ENCODE data around the gene PABPN1L. TPM values are rescaled to one million over a fixed set of nuclear protein-coding genes. Genes with fewer than 3 reads are reported as not detected.
A peak's percentile ranks its signal among the peaks of the same experiment; 100 is the strongest.

The PABPN1L gene
- total and polyA plus RNA-seq, 2 of the 8 experiments (the other 6 are each of a cell fraction or from before 2014, with no cell fraction given), result not detected

DNA sequence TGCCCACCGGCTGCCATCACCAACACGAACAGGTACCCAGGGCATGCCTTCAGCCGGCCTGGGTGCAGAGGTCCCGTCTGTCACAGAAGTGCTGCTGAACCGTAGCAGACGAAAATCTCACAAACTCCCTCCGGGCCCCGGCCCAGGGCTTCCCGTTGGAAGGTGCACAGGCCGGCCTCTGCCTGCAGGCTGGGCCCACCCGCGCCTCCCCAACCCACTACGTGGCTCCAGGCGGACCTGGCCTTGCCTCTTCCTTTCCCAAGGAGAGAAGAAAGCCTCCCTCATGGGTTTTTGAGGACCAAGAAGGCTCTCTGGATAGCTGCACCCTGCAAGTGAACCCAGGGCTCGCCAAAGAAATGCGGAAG is 45.5 kb upstream of the PABPN1L start:
- Histone ChIP-seq H2BK12ac (ENCODE audit: low read depth, low read length) (peak overlapping the region; percentile 75; the same call in 1 of the 2 replicates), H2BK120ac (replicated peaks; ENCODE audit: low read depth, low read length) (no peak overlapping the region), H3K4ac (replicated peaks; ENCODE audit: insufficient read length, low read depth, low read length) (no peak overlapping the region), H2AK5ac (ENCODE audit: low read depth, low read length) (no peak overlapping the region), H2BK5ac (ENCODE audit: low read depth, low read length) (no peak overlapping the region), H2BK20ac (ENCODE audit: low read length) (no peak overlapping the region), H3K79me2 (ENCODE audit: control insufficient read depth in 1 of 2, insufficient read depth in 2 of 2, low read length in 2 of 2) (no peaks in the 10 kb centered on the region), H3K14ac (ENCODE audit: insufficient read length) (no peak overlapping the region), H3K23ac (ENCODE audit: insufficient read length) (no peak overlapping the region), H3K36me3 (ENCODE audit: control insufficient read depth in 2 of 4, insufficient read depth in 4 of 4, low read length in 3 of 4) (no peaks in the 10 kb centered on the region), H4K91ac (replicated peaks; ENCODE audit: insufficient read length, low read length) (no peak overlapping the region), H4K20me1 (replicated peaks in 1 of 2; ENCODE audit: control insufficient read depth in 1 of 2, insufficient read depth in 2 of 2, low read length in 2 of 2) (peaks cover 0 to 11% of the 10 kb centered on the region in 2 experiments), H3K27ac (ENCODE audit: low read depth, low read length) (no peak overlapping the region), H3K79me1 (ENCODE audit: low read depth, low read length) (no peaks in the 10 kb centered on the region; the same call in none of the 2 replicates), H3K9ac (replicated peaks in 1 of 4; ENCODE audit: extremely low read depth in 1 of 4, low read depth in 3 of 4, low read length in 3 of 4) (no peak overlapping the region), H3K4me3 (ENCODE audit: extremely low read depth in 1 of 4, insufficient read depth in 2 of 4, low read depth in 3 of 4, low read length in 4 of 4) (no peak overlapping the region), H3K56ac (replicated peaks; ENCODE audit: insufficient read length, low read depth, low read length) (no peak overlapping the region), H2AFZ (ENCODE audit: low read length) (no peak overlapping the region), H3K4me2 (ENCODE audit: insufficient read depth in 1 of 2, low read depth in 2 of 2, low read length in 2 of 2) (no peak overlapping the region), H3K23me2 (ENCODE audit: low read depth, low read length) (no peaks in the 10 kb centered on the region; the same call in 1 of the 2 replicates), H3K18ac (ENCODE audit: extremely low read depth, low read length) (no peak overlapping the region), H4K8ac (ENCODE audit: extremely low read depth, insufficient read depth, low read length) (0 out of 2 replicates have a peak overlapping the region, but pooled peaks have one; percentile 57), H2BK15ac (ENCODE audit: low read length) (no peak overlapping the region), H4K5ac (ENCODE audit: insufficient read length, low read depth, low read length) (no peak overlapping the region), H3K4me1 (replicated peaks in 1 of 4; ENCODE audit: control insufficient read depth in 3 of 4, insufficient read depth in 4 of 4, low read length in 3 of 4) (peaks cover 0 to 3% (median 0%) of the 10 kb centered on the region in 4 experiments; a peak in 1 of 7 replicates), H3K27me3 (replicated peaks in 1 of 4; ENCODE audit: control insufficient read depth in 3 of 4, extremely low read depth in 1 of 4, insufficient read depth in 3 of 4, low read length in 3 of 4) (no peaks in the 10 kb centered on the region), H3K9me3 (ENCODE audit: insufficient read depth in 2 of 2, low read depth in 1 of 2, low read length in 1 of 2) (no peaks in the 10 kb centered on the region; a peak in 1 of 4 replicates)
- no peak for FAIRE-seq
- no peak for DNase-seq (ENCODE audit: low read depth in 1 of 2, low spot score in 2 of 2)
- CTCF ChIA-PET (ENCODE audit: partially characterized antibody), result interaction anchor here (1.0 kb wide), 1 partner anchor 8 kb away, joined by 3 read pairs; no protein-coding TSS in a partner anchor
- POLR2A ChIA-PET (ENCODE audit: partially characterized antibody), result no interaction called here
- 89% methylated on average over 16 of the region's 16 CpGs; no CpG with 5 or more reads in 1 of the 2 experiments for WGBS, 2 experiments (ENCODE audit: extremely low coverage in 1 of 2, insufficient coverage in 1 of 2, insufficient read length in 1 of 2, insufficient replicate concordance in 2 of 2, low coverage in 1 of 2, low lambda C conversion rate in 2 of 2, missing lambda C conversion rate in 1 of 2)
- TF ChIP-seq SIX5 (IDR thresholded peaks at IDR 0.05; ENCODE audit: low read depth, low read length), result no peak
- no peak for TF ChIP-seq PHF8 (conservative IDR thresholded peaks at IDR 0.05; ENCODE audit: low read depth, low read length)
- TF ChIP-seq, protein P1, sequence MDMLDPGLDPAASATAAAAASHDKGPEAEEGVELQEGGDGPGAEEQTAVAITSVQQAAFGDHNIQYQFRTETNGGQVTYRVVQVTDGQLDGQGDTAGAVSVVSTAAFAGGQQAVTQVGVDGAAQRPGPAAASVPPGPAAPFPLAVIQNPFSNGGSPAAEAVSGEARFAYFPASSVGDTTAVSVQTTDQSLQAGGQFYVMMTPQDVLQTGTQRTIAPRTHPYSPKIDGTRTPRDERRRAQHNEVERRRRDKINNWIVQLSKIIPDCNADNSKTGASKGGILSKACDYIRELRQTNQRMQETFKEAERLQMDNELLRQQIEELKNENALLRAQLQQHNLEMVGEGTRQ (IDR thresholded peaks at IDR 0.05; ENCODE audit: low read length), result no peak
- TF ChIP-seq CHD1 (IDR thresholded peaks at IDR 0.05; ENCODE audit: low read depth, low read length), result no peak
- TF ChIP-seq POLR2AphosphoS5 (IDR thresholded peaks at IDR 0.05; ENCODE audit: low read depth, low read length), result no peak
- no peak for TF ChIP-seq RNF2 (IDR thresholded peaks at IDR 0.05; ENCODE audit: borderline replicate concordance, low read depth, low read length, missing control alignments, poor library complexity, severe bottlenecking)
- TF ChIP-seq, protein P2, sequence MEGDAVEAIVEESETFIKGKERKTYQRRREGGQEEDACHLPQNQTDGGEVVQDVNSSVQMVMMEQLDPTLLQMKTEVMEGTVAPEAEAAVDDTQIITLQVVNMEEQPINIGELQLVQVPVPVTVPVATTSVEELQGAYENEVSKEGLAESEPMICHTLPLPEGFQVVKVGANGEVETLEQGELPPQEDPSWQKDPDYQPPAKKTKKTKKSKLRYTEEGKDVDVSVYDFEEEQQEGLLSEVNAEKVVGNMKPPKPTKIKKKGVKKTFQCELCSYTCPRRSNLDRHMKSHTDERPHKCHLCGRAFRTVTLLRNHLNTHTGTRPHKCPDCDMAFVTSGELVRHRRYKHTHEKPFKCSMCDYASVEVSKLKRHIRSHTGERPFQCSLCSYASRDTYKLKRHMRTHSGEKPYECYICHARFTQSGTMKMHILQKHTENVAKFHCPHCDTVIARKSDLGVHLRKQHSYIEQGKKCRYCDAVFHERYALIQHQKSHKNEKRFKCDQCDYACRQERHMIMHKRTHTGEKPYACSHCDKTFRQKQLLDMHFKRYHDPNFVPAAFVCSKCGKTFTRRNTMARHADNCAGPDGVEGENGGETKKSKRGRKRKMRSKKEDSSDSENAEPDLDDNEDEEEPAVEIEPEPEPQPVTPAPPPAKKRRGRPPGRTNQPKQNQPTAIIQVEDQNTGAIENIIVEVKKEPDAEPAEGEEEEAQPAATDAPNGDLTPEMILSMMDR (IDR thresholded peaks at IDR 0.05; ENCODE audit: control extremely low read depth in 1 of 3, insufficient read depth in 1 of 3, low read depth in 1 of 3, low read length in 3 of 3), result no peak
- TF ChIP-seq SUZ12 (IDR thresholded peaks at IDR 0.05; ENCODE audit: low read length), result no peak
- TF ChIP-seq JUND (IDR thresholded peaks at IDR 0.05; ENCODE audit: low read length), result no peak
- TF ChIP-seq SIN3A (conservative IDR thresholded peaks at IDR 0.05 in 1 of 2, IDR thresholded peaks at IDR 0.05 in 1 of 2; ENCODE audit: low read depth in 1 of 2, low read length in 2 of 2), result no peak

Data from H1 (cell line).